HepG2 (cell line): ENCODE measurements around the gene SMIM13. TPM values are rescaled to one million over a fixed set of nuclear protein-coding genes. Genes with fewer than 3 reads are reported as not detected.

Source experiments
- ATF4 ChIP-seq, 2 experiments: fragments of 450-650 bp in 1 of 2; sonication (generic) in 1 of 2; formaldehyde crosslinking; IDR thresholded peaks; 2 replicates each; pipeline versions ENCODE4 v1.5.0 to v1.8.0; 2020 to 2022; ENCODE audit warnings: mild to moderate bottlenecking in 1 of 2, missing genetic modification reagents in 1 of 2
- CBFB ChIP-seq: sonication (generic); formaldehyde crosslinking; IDR thresholded peaks from 2 replicates; pipeline ENCODE4 v1.4.0; 2020; ENCODE audit warnings: missing genetic modification reagents
- FOXM1 ChIP-seq: sonication (generic); formaldehyde crosslinking; IDR thresholded peaks from 2 replicates; pipeline ENCODE4 v1.5.0; 2020; ENCODE audit warnings: missing genetic modification reagents
- FOXO4 ChIP-seq: sonication (generic); formaldehyde crosslinking; conservative IDR thresholded peaks from 2 replicates; pipeline ENCODE4 v1.8.1; 2023; ENCODE audit warnings: missing genetic modification reagents
- ISL2 ChIP-seq: sonication (generic); formaldehyde crosslinking; IDR thresholded peaks from 2 replicates; pipeline ENCODE4 v1.5.0; 2020; ENCODE audit warnings: missing genetic modification reagents
- KLF11 ChIP-seq: IDR thresholded peaks from 2 replicates; pipeline ENCODE4 v1.6.1; 2016; ENCODE audit warnings: missing compliant biosample characterization
- PHB2 ChIP-seq: fragments of 450-650 bp; IDR thresholded peaks from 2 replicates; pipeline ENCODE4 v1.6.1; 2018; ENCODE audit not compliant: partially characterized antibody
- RERE ChIP-seq: IDR thresholded peaks from 2 replicates; pipeline ENCODE4 v1.6.1; 2016; ENCODE audit warnings: low read depth, missing genetic modification reagents, missing compliant biosample characterization
- TBX3 ChIP-seq: fragments of 450-650 bp; IDR thresholded peaks from 2 replicates; pipeline ENCODE4 v1.6.1; 2017; ENCODE audit warnings: antibody characterized with exemption, mild to moderate bottlenecking, inconsistent platforms, borderline replicate concordance
- ZKSCAN1 ChIP-seq: fragments of 150-350 bp; IDR thresholded peaks from 2 replicates; pipeline ENCODE4 v1.6.1; 2014; ENCODE audit warnings: low read length
- ZNF264 ChIP-seq: sonication (generic); formaldehyde crosslinking; IDR thresholded peaks from 2 replicates; pipeline ENCODE4 v1.4.0; 2020; ENCODE audit warnings: missing genetic modification reagents
- ZNF367 ChIP-seq: sonication (generic); formaldehyde crosslinking; IDR thresholded peaks from 2 replicates; pipeline ENCODE4 v1.4.0; 2020; ENCODE audit warnings: missing genetic modification reagents, borderline replicate concordance
- ZNF546 ChIP-seq: sonication (generic); formaldehyde crosslinking; conservative IDR thresholded peaks from 2 replicates; pipeline ENCODE4 v1.8.1; 2023; ENCODE audit warnings: mild to moderate bottlenecking, missing genetic modification reagents
- ZNF577 ChIP-seq: sonication (generic); formaldehyde crosslinking; IDR thresholded peaks from 2 replicates; pipeline ENCODE4 v1.4.0; 2020; ENCODE audit warnings: mild to moderate bottlenecking, low read depth, missing genetic modification reagents, borderline replicate concordance
- ZNF639 ChIP-seq: conservative IDR thresholded peaks from 2 replicates; pipeline ENCODE4 v1.6.1; 2018; ENCODE audit warnings: missing genetic modification reagents
- polyA plus RNA-seq, 8 experiments: library from polyadenylated mRNA; depleted of rRNA in 3 of 8; stranded (reverse) in 7 of 8; unstranded in 1 of 8; fragments of >200 nt; fragmentation: Illumina TruSeq in 4 of 8; extraction: Trizol in 4 of 8; gene quantifications; 2 replicates each; pipeline versions ENCODE4 v1.2.1 to v1.2.3, GENCODE V29; 2011 to 2016; ENCODE audit warnings: low read depth in 4 of 8, missing spikeins in 1 of 8, mixed read lengths in 1 of 8; ENCODE audit not compliant: insufficient read depth in 1 of 8
- total RNA-seq, 5 experiments: library from RNA; depleted of rRNA; stranded (reverse); fragments of >200 nt; fragmentation: Illumina TruSeq; extraction: Trizol; gene quantifications; 2 replicates each; pipeline ENCODE4 v1.2.3, GENCODE V29; 2016; ENCODE audit warnings: low read depth in 1 of 5

SMIM13 gene
- total and polyA plus RNA-seq, 2 of the 13 experiments (the other 11 are each of a cell fraction or from before 2014, with no cell fraction given): 2.7 to 10.2 TPM

- TF ChIP-seq RERE (CRISPR knock-in tag): 0 out of 2 replicates have a peak, but pooled peaks have one; percentile 60
- TF ChIP-seq ZNF639 (CRISPR knock-in tag): no peak
- no peak for TF ChIP-seq ZNF546 (CRISPR knock-in tag)
- TF ChIP-seq ISL2 (CRISPR knock-in tag): no peak
- TF ChIP-seq ZKSCAN1: 0 out of 2 replicates have a peak, but pooled peaks have one; percentile 34
- peak; percentile 93 for TF ChIP-seq KLF11
- 0 out of 2 replicates have a peak, but pooled peaks have one; percentile 43 for TF ChIP-seq CBFB (CRISPR knock-in tag)
- TF ChIP-seq TBX3: no peak
- TF ChIP-seq ZNF577 (CRISPR knock-in tag): no peak
- no peak for TF ChIP-seq PHB2
- no peak for TF ChIP-seq FOXM1 (CRISPR knock-in tag)
- TF ChIP-seq ATF4 (CRISPR knock-in tag; IDR thresholded peaks at IDR 0.05): peak in 1 of 2 experiments; percentile 57; a peak in 2 of 4 replicates
- TF ChIP-seq FOXO4 (CRISPR knock-in tag): 0 out of 2 replicates have a peak, but pooled peaks have one; percentile 95
- no peak for TF ChIP-seq ZNF367
- no peak for TF ChIP-seq ZNF264 (CRISPR knock-in tag)
Measured at GRCh38 chr6:11143394-11144371, 50.0 kb downstream of the SMIM13 start (continued).
